Motor neuron (in vitro differentiated cells): ENCODE measurements around the gene ZNF785. TPM values are rescaled to one million over a fixed set of nuclear protein-coding genes. Genes with fewer than 3 reads are reported as not detected.

Experiments
- ATAC-seq, 8 experiments: fragments of 200-7000 bp; cut with Tn5 transposase; replicated peaks in 6 of 8; 2 replicates each; pipeline ENCODE4 v1.8.0; 2021; ENCODE audit warnings: mild to moderate bottlenecking in 8 of 8, moderate library complexity in 8 of 8
- H3K27ac ChIP-seq, 2 donors: fragments of 250-450 bp; sonication (Bioruptor Pico); 2 replicates each; pipeline ENCODE4 v1.9.0; 2021; ENCODE audit warnings: antibody characterized with exemption in 2 of 2, mild to moderate bottlenecking in 2 of 2, moderate library complexity in 1 of 2
- H3K4me1 ChIP-seq, 2 donors: fragments of 250-450 bp; sonication (Bioruptor Pico); replicated peaks in 1 of 2; 2 replicates each; pipeline ENCODE4 v1.6.1; 2021; ENCODE audit warnings: antibody characterized with exemption in 2 of 2, mild to moderate bottlenecking in 2 of 2, moderate library complexity in 1 of 2
- H3K4me3 ChIP-seq, 5 donors: fragments of 250-450 bp; sonication (Bioruptor Pico); 2 replicates each; pipeline ENCODE4 v1.9.0; 2021; ENCODE audit warnings: antibody characterized with exemption in 5 of 5, mild to moderate bottlenecking in 5 of 5, moderate library complexity in 4 of 5
- WGBS, 10 experiments: fragments of 450-650 bp; shearing (Covaris generic); methylation state at CpG; one replicate each; pipeline ENCODE4 v1.0.0; 2022; 5-methylcytosine and 5-hydroxymethylcytosine counted together
- in situ Hi-C, 9 experiments: fragments of 400-800 bp; cut with MboI; loops; one replicate each; pipeline ENCODE4 v1.15.0; 2021; ENCODE audit warnings: low sequenced_read_pairs in 9 of 9, low pct_unique_long_range_greater_than_20kb in 2 of 9; ENCODE audit not compliant: unreplicated experiment in 9 of 9
- total RNA-seq, 8 experiments: library from RNA; unstranded; fragments of 300-600 nt; gene quantifications; 2 replicates each; pipeline versions ENCODE4 v1.2.3 to v1.2.4, GENCODE V29; 2022

Gene ZNF785
- total RNA-seq, 8 experiments from 2014 or later, result 4.9 to 15.0 (median 11.2) TPM

GRCh38 chr16:30615358-30616091 is 30.0 kb upstream of the ZNF785 start:
- peak; percentile 14 to 71 (median 34) for ATAC-seq
- WGBS, 10 experiments, result 0 to 80% (median 48%) methylated on average over 1 to 6 of the region's 12 CpGs; no CpG with 5 or more reads in 2 of the 10 experiments
- Histone ChIP-seq H3K27ac (no peak overlapping the region), H3K4me1 (peaks cover 6 to 16% of the 10 kb centered on the region in 2 donors), H3K4me3 (no peak overlapping the region)
- in situ Hi-C loops, result no loop called here

- peaks cover 4 to 7% of the 10 kb centered on the region in 2 donors for H3K4me1 ChIP-seq
- peak within 1 kb of the TSS; percentile 96 for H3K27ac ChIP-seq
- H3K4me3 ChIP-seq, result peak within 1 kb of the TSS; percentile 65 to 86 (median 72)
- WGBS, 10 experiments, result 0 to 39% (median 2%) methylated on average over 2 to 38 of the region's 63 CpGs; no CpG with 5 or more reads in 2 of the 10 experiments
- peak; percentile 85 to 96 (median 94) for ATAC-seq
- in situ Hi-C loops, result no loop called here
Observed at GRCh38 chr16:30609926-30610839, 24.7 kb upstream of the ZNF785 start, which contains the start of gene ZNF689. ZNF689 (minus strand) TSS chr16:30610389; CDS start chr16:30610041, 348 bp downstream.

- Histone ChIP-seq H3K4me3 (peak overlapping the region; percentile 65 to 86 (median 72)), H3K4me1 (peaks cover 4 to 7% of the 10 kb centered on the region in 2 donors), H3K27ac (peak overlapping the region; percentile 96)
- WGBS, 10 experiments, result 0 to 70% (median 41%) methylated on average over 2 to 22 of the region's 40 CpGs; no CpG with 5 or more reads in 3 of the 10 experiments
- peak; percentile 42 to 64 (median 54) for ATAC-seq
- in situ Hi-C loops, result no loop called here
Observed at GRCh38 chr16:30609002-30609925, 23.8 kb upstream of the ZNF785 start.

GRCh38 chr16:30606004-30606403 is 20.5 kb upstream of the ZNF785 start:
- ATAC-seq, result no peak
- in situ Hi-C loops, result no loop called here
- Histone ChIP-seq H3K4me1 (peaks cover 4 to 7% of the 10 kb centered on the region in 2 donors), H3K4me3 (no peak overlapping the region), H3K27ac (no peak overlapping the region)
- WGBS, 10 experiments, result 80 to 100% (median 100%) methylated on average over 1 to 3 of the region's 3 CpGs; no CpG with 5 or more reads in 5 of the 10 experiments

- Histone ChIP-seq H3K4me1 (peaks cover 4 to 7% of the 10 kb centered on the region in 2 donors), H3K27ac (no peak overlapping the region), H3K4me3 (no peak overlapping the region)
- ATAC-seq, result no peak
- WGBS, 10 experiments, result 87 to 100% (median 93%) methylated on average over 1 to 13 of the region's 15 CpGs; no CpG with 5 or more reads in 4 of the 10 experiments
- in situ Hi-C loops, result no loop called here
Observed at GRCh38 chr16:30605158-30605557, 19.7 kb upstream of the ZNF785 start.

GRCh38 chr16:30604316-30604947 is 18.9 kb upstream of the ZNF785 start:
- Histone ChIP-seq H3K4me1 (peaks cover 4 to 7% of the 10 kb centered on the region in 2 donors), H3K4me3 (no peak overlapping the region), H3K27ac (no peak overlapping the region)
- in situ Hi-C loops, result no loop called here
- peak in 2 of 8 experiments; percentile 11 to 19 for ATAC-seq
- 87 to 100% (median 94%) methylated on average over 1 to 6 of the region's 49 CpGs; no CpG with 5 or more reads in 5 of the 10 experiments for WGBS, 10 experiments

- Histone ChIP-seq H3K4me1 (peaks cover 3% of the 10 kb centered on the region in 2 donors), H3K4me3 (no peak overlapping the region), H3K27ac (no peak overlapping the region)
- ATAC-seq, result no peak
- WGBS, 10 experiments, result 71 to 100% (median 93%) methylated on average over 1 to 6 of the region's 7 CpGs; no CpG with 5 or more reads in 4 of the 10 experiments
- in situ Hi-C loops, result no loop called here
Observed at GRCh38 chr16:30603945-30604315, 18.4 kb upstream of the ZNF785 start.

- in situ Hi-C loops, result no loop called here
Observed at GRCh38 chr16:30602616-30603277, 17.2 kb upstream of the ZNF785 start.

GRCh38 chr16:30601966-30602365 is 16.5 kb upstream of the ZNF785 start:
- Histone ChIP-seq H3K27ac (no peak overlapping the region), H3K4me1 (no peaks in the 10 kb centered on the region), H3K4me3 (no peak overlapping the region)
- in situ Hi-C loops, result no loop called here
- WGBS, 10 experiments, result 78 to 100% (median 89%) methylated on average over 1 to 3 of the region's 4 CpGs; no CpG with 5 or more reads in 1 of the 10 experiments
- no peak for ATAC-seq

More at GRCh38 chr16:30602616-30603277, 17.2 kb upstream of the ZNF785 start:
- no peak overlapping the region for H3K4me3 ChIP-seq
- 0 to 90% (median 63%) methylated on average over 1 to 2 of the region's 4 CpGs; no CpG with 5 or more reads in 3 of the 10 experiments for WGBS, 10 experiments
- no peaks in the 10 kb centered on the region for H3K4me1 ChIP-seq
- ATAC-seq, result peak in 2 of 8 experiments; percentile 48 to 66
- no peak overlapping the region for H3K27ac ChIP-seq

GRCh38 chr16:30600929-30601328 is 15.4 kb upstream of the ZNF785 start:
- in situ Hi-C loops, result no loop called here
- no peaks in the 10 kb centered on the region for H3K4me1 ChIP-seq
- no peak overlapping the region for H3K27ac ChIP-seq
- H3K4me3 ChIP-seq, result no peak overlapping the region
- 83 to 100% (median 94%) methylated on average over 1 to 2 of the region's 2 CpGs; no CpG with 5 or more reads in 3 of the 10 experiments for WGBS, 10 experiments
- no peak for ATAC-seq

- in situ Hi-C loops, result no loop called here
- ATAC-seq, result no peak
- Histone ChIP-seq H3K4me3 (no peak overlapping the region), H3K4me1 (no peaks in the 10 kb centered on the region), H3K27ac (no peak overlapping the region)
- 89 to 100% (median 96%) methylated on average over 1 to 3 of the region's 3 CpGs; no CpG with 5 or more reads in 4 of the 10 experiments for WGBS, 10 experiments
Observed at GRCh38 chr16:30600215-30600614, 14.7 kb upstream of the ZNF785 start.
